Kidney capillary endothelial cell (primary cell): Measurements from ENCODE around the gene FRYL.

Experiments
- DNase-seq: peaks from one replicate; pipeline ENCODE4 v3.0.0-alpha.2; 2018; ENCODE audit warnings: low spot score

Gene FRYL

GRCh38 chr4:48554606-48555005 lies 225.5 kb downstream of the FRYL start:
- no peak for DNase-seq

GRCh38 chr4:48553720-48554119 lies 226.4 kb downstream of the FRYL start:
- no peak for DNase-seq

GRCh38 chr4:48546336-48546735 lies 233.7 kb downstream of the FRYL start:
- peak; percentile 16 for DNase-seq

- peak; percentile 33 for DNase-seq
Observed at GRCh38 chr4:48543796-48544195, 236.3 kb downstream of the FRYL start.

GRCh38 chr4:48542888-48543287 lies 237.2 kb downstream of the FRYL start:
- no peak for DNase-seq

GRCh38 chr4:48539597-48539996 lies 240.5 kb downstream of the FRYL start:
- no peak for DNase-seq

GRCh38 chr4:48538358-48538757 lies 241.7 kb downstream of the FRYL start:
- no peak for DNase-seq

- no peak for DNase-seq
Observed at GRCh38 chr4:48526406-48526805, 253.7 kb downstream of the FRYL start.

- no peak for DNase-seq
Observed at GRCh38 chr4:48518143-48518542, 261.9 kb downstream of the FRYL start.

- DNase-seq, result no peak
Observed at GRCh38 chr4:48509543-48509942, 270.5 kb downstream of the FRYL start.

GRCh38 chr4:48506716-48507115 lies 273.4 kb downstream of the FRYL start:
- DNase-seq, result no peak

- DNase-seq, result no peak
Observed at GRCh38 chr4:48504352-48504751, 275.7 kb downstream of the FRYL start.

- no peak for DNase-seq
Observed at GRCh38 chr4:48504026-48504330, 276.1 kb downstream of the FRYL start.

GRCh38 chr4:48503233-48504025 lies 276.6 kb downstream of the FRYL start:
- no peak for DNase-seq

GRCh38 chr4:48499551-48500066 lies 280.5 kb downstream of the FRYL start:
- DNase-seq, result no peak

GRCh38 chr4:48498895-48499294 lies 281.2 kb downstream of the FRYL start:
- no peak for DNase-seq

- DNase-seq, result no peak
Observed at GRCh38 chr4:48495941-48496340, 284.1 kb downstream of the FRYL start.

- DNase-seq, result no peak
Observed at GRCh38 chr4:48493452-48494100, 286.5 kb downstream of the FRYL start.

GRCh38 chr4:48491514-48492176 lies 288.4 kb downstream of the FRYL start:
- no peak for DNase-seq

- no peak for DNase-seq
Observed at GRCh38 chr4:48490680-48491513, 289.2 kb downstream of the FRYL start.

GRCh38 chr4:48490012-48490679 lies 289.9 kb downstream of the FRYL start, which contains the start of gene ZAR1:
Gene ZAR1 (plus strand): TSS chr4:48490252. CDS start chr4:48490292, 40 bp downstream.
- no peak for DNase-seq

GRCh38 chr4:48489683-48490011 lies 290.4 kb downstream of the FRYL start:
- DNase-seq, result no peak
